ENCODE results near the gene LANCL1.

The LANCL1 gene

DNA sequence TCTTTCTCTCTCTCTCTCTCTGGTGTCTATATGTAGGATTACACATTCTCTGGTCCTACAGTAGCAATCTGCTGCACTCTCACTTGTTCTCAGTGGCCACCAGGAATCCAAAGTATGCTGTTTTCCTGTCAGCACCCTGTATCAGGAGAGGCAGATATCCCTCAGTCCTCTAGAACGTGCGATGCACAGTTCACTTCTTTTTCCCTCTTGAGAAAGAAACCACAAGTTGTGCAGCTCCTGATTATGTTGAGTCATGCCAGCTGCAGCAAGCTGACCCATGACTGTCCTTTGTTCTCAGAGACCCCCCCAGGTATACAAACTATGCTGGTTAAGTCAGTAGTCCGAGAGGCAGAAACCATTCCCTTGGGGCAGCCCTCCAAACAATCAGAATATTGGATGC, 54.6 kb downstream of the LANCL1 start:
- peaks cover 0 to 2% of the 10 kb centered on the region in 2 donors for H3K27me3 ChIP-seq (ENCODE audit: control insufficient read depth in 1 of 2, insufficient read depth in 2 of 2, low read length in 2 of 2)
- H3K4me3 ChIP-seq (ENCODE audit: low read depth in 1 of 2, low read length in 2 of 2) = no peak overlapping the region
- H3K27ac ChIP-seq (ENCODE audit: low read depth, low read length) = no peak overlapping the region
- H3K4me1 ChIP-seq (ENCODE audit: control insufficient read depth in 1 of 2, insufficient read depth in 2 of 2, low read length in 2 of 2) = no peaks in the 10 kb centered on the region
- H3K36me3 ChIP-seq (ENCODE audit: control insufficient read depth in 1 of 2, insufficient read depth in 2 of 2, low read length in 2 of 2) = no peaks in the 10 kb centered on the region
- H3K9ac ChIP-seq (ENCODE audit: low read depth in 1 of 2, low read length in 2 of 2) = no peak overlapping the region
- H3K9me3 ChIP-seq (ENCODE audit: control insufficient read depth in 1 of 2, low read length in 2 of 2) = peaks cover 7 to 23% of the 10 kb centered on the region in 2 donors

- Histone ChIP-seq H3K27me3 (ENCODE audit: control insufficient read depth in 1 of 2, insufficient read depth in 2 of 2, low read length in 2 of 2) (peaks cover 0 to 5% of the 10 kb centered on the region in 2 donors), H3K4me3 (ENCODE audit: low read depth in 1 of 2, low read length in 2 of 2) (no peak overlapping the region), H3K9ac (ENCODE audit: low read depth in 1 of 2, low read length in 2 of 2) (no peak overlapping the region), H3K4me1 (ENCODE audit: control insufficient read depth in 1 of 2, insufficient read depth in 2 of 2, low read length in 2 of 2) (no peaks in the 10 kb centered on the region), H3K36me3 (ENCODE audit: control insufficient read depth in 1 of 2, insufficient read depth in 2 of 2, low read length in 2 of 2) (no peaks in the 10 kb centered on the region), H3K27ac (ENCODE audit: low read depth, low read length) (no peak overlapping the region), H3K9me3 (ENCODE audit: control insufficient read depth in 1 of 2, low read length in 2 of 2) (no peaks in the 10 kb centered on the region)
Measured at GRCh38 chr2:210412660-210413059, 63.9 kb downstream of the LANCL1 start.

GRCh38 chr2:210410542-210410941, 66.0 kb downstream of the LANCL1 start:
- H3K27ac ChIP-seq (ENCODE audit: low read depth, low read length) = no peak overlapping the region
- no peaks in the 10 kb centered on the region for H3K27me3 ChIP-seq (ENCODE audit: control insufficient read depth in 1 of 2, insufficient read depth in 2 of 2, low read length in 2 of 2)
- H3K4me3 ChIP-seq (ENCODE audit: low read depth in 1 of 2, low read length in 2 of 2) = no peak overlapping the region
- H3K36me3 ChIP-seq (ENCODE audit: control insufficient read depth in 1 of 2, insufficient read depth in 2 of 2, low read length in 2 of 2) = no peaks in the 10 kb centered on the region
- H3K9me3 ChIP-seq (ENCODE audit: control insufficient read depth in 1 of 2, low read length in 2 of 2) = no peaks in the 10 kb centered on the region
- H3K9ac ChIP-seq (ENCODE audit: low read depth in 1 of 2, low read length in 2 of 2) = no peak overlapping the region
- no peaks in the 10 kb centered on the region for H3K4me1 ChIP-seq (ENCODE audit: control insufficient read depth in 1 of 2, insufficient read depth in 2 of 2, low read length in 2 of 2)

DNA sequence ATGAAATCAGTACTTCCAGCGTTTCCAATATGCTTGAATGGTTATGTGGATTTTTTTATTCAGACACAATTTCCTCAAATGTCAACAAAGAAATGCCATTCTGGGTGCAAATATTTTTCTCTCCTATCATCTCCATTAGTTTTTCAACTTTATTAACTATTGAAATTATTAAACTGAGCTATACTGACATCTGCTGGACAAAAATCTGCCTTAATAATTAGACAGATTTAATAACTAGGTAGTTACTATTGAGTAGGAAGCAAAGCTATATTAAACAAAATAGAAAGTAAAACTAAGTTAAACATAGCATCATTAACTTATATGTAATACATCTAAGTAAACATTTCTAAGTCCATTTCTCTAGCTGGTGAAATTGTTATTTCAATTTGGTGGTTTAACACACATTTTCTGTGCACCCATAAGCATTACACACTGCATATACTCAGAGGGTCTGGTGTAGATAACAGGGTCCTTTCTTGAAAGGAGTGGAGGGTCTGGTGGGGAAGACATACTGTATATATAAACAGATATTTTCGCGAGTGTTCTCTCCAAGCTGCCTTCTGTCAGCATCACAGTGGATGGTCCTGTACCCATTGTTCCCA, 77.0 kb downstream of the LANCL1 start:
- no peaks in the 10 kb centered on the region for H3K4me1 ChIP-seq (ENCODE audit: control insufficient read depth in 1 of 2, insufficient read depth in 2 of 2, low read length in 2 of 2)
- H3K9me3 ChIP-seq (ENCODE audit: control insufficient read depth in 1 of 2, low read length in 2 of 2) = no peaks in the 10 kb centered on the region
- no peaks in the 10 kb centered on the region for H3K36me3 ChIP-seq (ENCODE audit: control insufficient read depth in 1 of 2, insufficient read depth in 2 of 2, low read length in 2 of 2)
- no peak overlapping the region for H3K4me3 ChIP-seq (ENCODE audit: low read depth in 1 of 2, low read length in 2 of 2)
- H3K27ac ChIP-seq (ENCODE audit: low read depth, low read length) = no peak overlapping the region
- H3K27me3 ChIP-seq (ENCODE audit: control insufficient read depth in 1 of 2, insufficient read depth in 2 of 2, low read length in 2 of 2) = no peaks in the 10 kb centered on the region
- H3K9ac ChIP-seq (ENCODE audit: low read depth in 1 of 2, low read length in 2 of 2) = no peak overlapping the region

GRCh38 chr2:210392469-210392881, 84.1 kb downstream of the LANCL1 start:
- Histone ChIP-seq H3K36me3 (ENCODE audit: control insufficient read depth in 1 of 2, insufficient read depth in 2 of 2, low read length in 2 of 2) (no peaks in the 10 kb centered on the region), H3K4me1 (ENCODE audit: control insufficient read depth in 1 of 2, insufficient read depth in 2 of 2, low read length in 2 of 2) (no peaks in the 10 kb centered on the region), H3K27ac (ENCODE audit: low read depth, low read length) (no peak overlapping the region), H3K9ac (ENCODE audit: low read depth in 1 of 2, low read length in 2 of 2) (no peak overlapping the region), H3K27me3 (ENCODE audit: control insufficient read depth in 1 of 2, insufficient read depth in 2 of 2, low read length in 2 of 2) (no peaks in the 10 kb centered on the region), H3K4me3 (ENCODE audit: low read depth in 1 of 2, low read length in 2 of 2) (no peak overlapping the region), H3K9me3 (ENCODE audit: control insufficient read depth in 1 of 2, low read length in 2 of 2) (no peaks in the 10 kb centered on the region)

DNA sequence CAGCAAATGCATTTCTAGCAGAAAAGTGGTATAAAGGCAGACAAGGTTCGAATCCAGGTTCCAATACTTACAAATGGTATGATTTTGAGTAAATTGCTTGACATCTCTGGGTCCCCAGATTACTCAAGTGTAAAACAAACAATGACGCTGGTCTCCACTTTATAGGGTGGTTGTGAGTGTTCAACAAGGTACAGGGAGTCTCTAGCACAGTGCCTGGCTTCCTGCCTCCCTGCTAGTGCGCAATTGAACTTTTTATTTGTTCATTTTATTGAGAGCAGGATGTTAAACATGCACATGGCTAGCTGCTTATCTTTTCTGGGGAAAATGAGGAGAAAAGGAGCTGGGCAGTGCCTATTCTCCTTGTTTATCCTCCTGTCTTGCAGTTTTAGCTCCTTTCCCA, 86.7 kb downstream of the LANCL1 start:
- no peaks in the 10 kb centered on the region for H3K36me3 ChIP-seq (ENCODE audit: control insufficient read depth in 1 of 2, insufficient read depth in 2 of 2, low read length in 2 of 2)
- H3K27ac ChIP-seq (ENCODE audit: low read depth, low read length) = no peak overlapping the region
- H3K27me3 ChIP-seq (ENCODE audit: control insufficient read depth in 1 of 2, insufficient read depth in 2 of 2, low read length in 2 of 2) = no peaks in the 10 kb centered on the region
- H3K9ac ChIP-seq (ENCODE audit: low read depth in 1 of 2, low read length in 2 of 2) = no peak overlapping the region
- H3K9me3 ChIP-seq (ENCODE audit: control insufficient read depth in 1 of 2, low read length in 2 of 2) = no peaks in the 10 kb centered on the region
- H3K4me1 ChIP-seq (ENCODE audit: control insufficient read depth in 1 of 2, insufficient read depth in 2 of 2, low read length in 2 of 2) = no peaks in the 10 kb centered on the region
- no peak overlapping the region for H3K4me3 ChIP-seq (ENCODE audit: low read depth in 1 of 2, low read length in 2 of 2)

DNA sequence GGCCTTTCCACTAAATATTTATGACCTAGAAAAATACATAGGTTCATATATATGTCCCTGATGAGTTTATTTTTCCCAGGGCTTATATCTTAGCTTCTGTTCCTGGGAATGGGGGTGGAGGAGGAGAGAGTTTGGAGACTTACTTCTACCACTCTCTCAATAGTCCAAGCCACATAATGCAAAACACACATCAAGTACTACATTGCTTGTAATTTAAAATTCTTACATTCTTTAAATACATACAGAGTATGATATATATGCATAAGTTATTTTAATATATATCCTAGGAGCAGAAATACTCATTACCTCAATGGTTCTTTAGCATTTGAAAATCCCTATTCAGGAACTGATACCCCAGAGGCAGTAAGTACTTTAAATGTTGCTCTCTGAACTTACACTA, 88.4 kb downstream of the LANCL1 start:
- H3K4me1 ChIP-seq (ENCODE audit: control insufficient read depth in 1 of 2, insufficient read depth in 2 of 2, low read length in 2 of 2) = no peaks in the 10 kb centered on the region
- H3K9ac ChIP-seq (ENCODE audit: low read depth in 1 of 2, low read length in 2 of 2) = no peak overlapping the region
- H3K9me3 ChIP-seq (ENCODE audit: control insufficient read depth in 1 of 2, low read length in 2 of 2) = no peaks in the 10 kb centered on the region
- no peak overlapping the region for H3K27ac ChIP-seq (ENCODE audit: low read depth, low read length)
- no peaks in the 10 kb centered on the region for H3K27me3 ChIP-seq (ENCODE audit: control insufficient read depth in 1 of 2, insufficient read depth in 2 of 2, low read length in 2 of 2)
- H3K36me3 ChIP-seq (ENCODE audit: control insufficient read depth in 1 of 2, insufficient read depth in 2 of 2, low read length in 2 of 2) = no peaks in the 10 kb centered on the region
- no peak overlapping the region for H3K4me3 ChIP-seq (ENCODE audit: low read depth in 1 of 2, low read length in 2 of 2)

GRCh38 chr2:210387074-210387473, 89.5 kb downstream of the LANCL1 start:
- Histone ChIP-seq H3K9me3 (ENCODE audit: control insufficient read depth in 1 of 2, low read length in 2 of 2) (no peaks in the 10 kb centered on the region), H3K4me3 (ENCODE audit: low read depth in 1 of 2, low read length in 2 of 2) (no peak overlapping the region), H3K36me3 (ENCODE audit: control insufficient read depth in 1 of 2, insufficient read depth in 2 of 2, low read length in 2 of 2) (no peaks in the 10 kb centered on the region), H3K4me1 (ENCODE audit: control insufficient read depth in 1 of 2, insufficient read depth in 2 of 2, low read length in 2 of 2) (no peaks in the 10 kb centered on the region), H3K27me3 (ENCODE audit: control insufficient read depth in 1 of 2, insufficient read depth in 2 of 2, low read length in 2 of 2) (no peaks in the 10 kb centered on the region), H3K27ac (ENCODE audit: low read depth, low read length) (no peak overlapping the region), H3K9ac (ENCODE audit: low read depth in 1 of 2, low read length in 2 of 2) (no peak overlapping the region)
